HG03045 (cell line): ENCODE data around the gene GTPBP2.
"Not testable (repeated sequence)": the region's sequence is repeated elsewhere in the genome, so short reads cannot be mapped to it uniquely, and the experiment has no call there.

ENCODE experiments used
- ATAC-seq: cut with Tn5 transposase; IDR thresholded peaks from one replicate; pipeline ENCODE4 v1.9.1; 2021; ENCODE audit warnings: mild to moderate bottlenecking, moderate library complexity; ENCODE audit not compliant: unreplicated experiment

Gene GTPBP2

GRCh38 chr6:43629104-43629504 lies at the start of gene GTPBP2:
Gene GTPBP2 (minus strand): TSS chr6:43629264. CDS start chr6:43629162, 102 bp downstream.
- ATAC-seq = peak; percentile 85

GRCh38 chr6:43678341-43678740 lies 49.3 kb upstream of the GTPBP2 start:
- no peak for ATAC-seq

GRCh38 chr6:43677759-43678158 lies 48.7 kb upstream of the GTPBP2 start:
- no peak for ATAC-seq

- no peak for ATAC-seq
These were observed 48.0 kb upstream of the GTPBP2 start for GRCh38 chr6:43676962-43677606.

- ATAC-seq = no peak
These were observed 45.9 kb upstream of the GTPBP2 start for GRCh38 chr6:43674921-43675320.

GRCh38 chr6:43674291-43674690 lies 45.2 kb upstream of the GTPBP2 start:
- ATAC-seq = no peak

GRCh38 chr6:43673444-43674084 lies 44.5 kb upstream of the GTPBP2 start:
- no peak for ATAC-seq

GRCh38 chr6:43671801-43672690 lies 43.0 kb upstream of the GTPBP2 start:
- ATAC-seq = no peak

GRCh38 chr6:43671011-43671800 lies 42.1 kb upstream of the GTPBP2 start:
- ATAC-seq = no peak

GRCh38 chr6:43670623-43670986 lies 41.5 kb upstream of the GTPBP2 start:
- ATAC-seq = no peak

GRCh38 chr6:43669922-43670622 lies 41.0 kb upstream of the GTPBP2 start:
- no peak for ATAC-seq

- no peak for ATAC-seq
These were observed 40.2 kb upstream of the GTPBP2 start for GRCh38 chr6:43669050-43669921.

GRCh38 chr6:43668151-43669028 lies 39.3 kb upstream of the GTPBP2 start:
- ATAC-seq = no peak

GRCh38 chr6:43667245-43668150 lies 38.4 kb upstream of the GTPBP2 start:
- peak; percentile 51 for ATAC-seq

- no peak for ATAC-seq
These were observed 37.3 kb upstream of the GTPBP2 start for GRCh38 chr6:43666196-43666920.

GRCh38 chr6:43665376-43665775 lies 36.3 kb upstream of the GTPBP2 start:
- no peak for ATAC-seq

- ATAC-seq = not testable (repeated sequence)
These were observed 33.9 kb upstream of the GTPBP2 start for GRCh38 chr6:43662948-43663347.
